Activated CD8-positive, alpha-beta memory T cell treated with anti-CD3 and anti-CD28 coated beads for 1 hour (primary cell): ENCODE measurements around the gene NDUFB1.
A peak's percentile ranks its signal among the peaks of the same experiment; 100 is the strongest.

ENCODE experiments used
- DNase-seq, 2 donors: peaks; one replicate each; pipeline ENCODE4 v3.0.0-alpha.2; 2020; ENCODE audit warnings: low read depth in 1 of 2; ENCODE audit errors: extremely low read depth in 1 of 2

Gene NDUFB1

DNA sequence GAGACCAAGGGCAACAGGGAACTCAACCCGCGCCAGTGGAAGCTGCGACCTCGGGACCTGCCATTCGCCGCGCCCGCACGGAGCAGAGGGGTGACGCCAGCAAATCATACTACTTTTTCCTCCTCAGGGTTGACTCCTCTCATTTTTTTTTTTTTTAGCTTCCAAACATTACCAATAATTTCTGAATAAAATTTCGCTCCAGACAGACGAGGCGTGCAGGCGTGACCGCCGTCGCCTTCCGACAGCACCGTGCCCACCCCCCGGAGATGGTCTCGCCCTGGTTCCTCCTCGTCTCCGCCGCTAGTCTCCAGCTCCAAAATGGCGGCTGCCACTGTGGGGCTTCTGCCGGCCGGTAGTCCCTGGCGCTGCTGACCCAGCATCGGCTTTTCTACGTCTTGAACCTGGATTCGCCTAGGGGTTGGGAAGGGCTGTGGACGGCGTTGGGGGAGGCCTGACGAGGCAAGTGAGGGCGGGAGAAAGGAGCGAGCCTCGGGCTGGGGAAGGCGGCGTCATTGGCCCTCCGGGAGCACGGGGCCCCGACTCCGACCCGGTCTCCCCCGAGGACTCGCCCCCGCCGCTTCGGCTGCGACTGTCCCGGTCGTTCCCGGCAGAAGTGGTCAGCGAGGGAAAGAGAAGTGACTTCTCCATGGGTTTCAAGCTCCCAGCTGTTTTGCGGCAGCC lies at the start of gene NDUFB1, which contains the start of gene CPSF2:
TSS of gene NDUFB1 (minus strand) at position 37 of the 681 bp plus-strand sequence. CDS start 4,069 bp downstream, outside the sequence.
TSS of gene CPSF2 (plus strand) at position 300 of the 681 bp plus-strand sequence. CDS start 9,016 bp downstream, outside the sequence.
- peak; percentile 62 to 79 for DNase-seq

DNA sequence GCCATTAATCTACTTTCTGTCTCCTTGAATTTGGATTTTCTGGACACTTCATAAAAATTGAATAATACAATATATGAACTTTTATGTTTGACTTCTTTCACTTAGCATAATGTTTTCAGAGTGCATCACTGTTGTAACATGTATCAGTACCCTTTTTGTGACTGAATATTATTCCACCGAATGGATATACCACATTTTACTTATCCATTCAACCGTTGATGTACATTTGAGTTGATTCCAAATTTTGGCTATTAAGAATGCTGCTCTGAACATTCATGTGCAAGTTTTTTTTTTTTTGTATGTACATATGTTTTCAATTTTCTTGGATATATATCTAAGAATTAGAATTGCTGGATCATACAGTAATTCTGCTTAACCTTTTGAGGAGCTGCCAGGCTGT lies 43.5 kb upstream of the NDUFB1 start:
- DNase-seq = no peak

- no peak for DNase-seq
Measured at GRCh38 chr14:92161521-92161920, 40.0 kb upstream of the NDUFB1 start.

DNA sequence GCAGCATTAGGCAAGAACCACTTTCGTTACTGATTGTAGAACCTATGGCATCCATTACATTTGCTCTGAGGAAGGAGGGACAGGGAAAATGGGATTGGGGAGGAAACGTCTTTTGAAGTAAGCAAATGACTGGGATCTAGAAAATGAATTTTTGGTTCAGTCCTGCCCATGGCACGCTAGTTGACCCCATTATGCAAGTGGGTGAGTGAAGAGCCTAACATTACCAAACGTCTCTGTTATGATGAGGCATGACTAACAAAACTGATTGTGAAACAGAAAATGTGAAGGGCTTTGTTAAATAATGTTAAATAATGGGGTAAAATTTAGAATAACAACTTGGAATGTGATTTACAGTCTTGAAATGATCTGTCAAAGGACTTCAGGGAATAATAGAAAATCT lies 39.1 kb upstream of the NDUFB1 start:
- no peak for DNase-seq

- no peak for DNase-seq
Measured at GRCh38 chr14:92154283-92154942, 32.9 kb upstream of the NDUFB1 start.

GRCh38 chr14:92153581-92153980 lies 32.1 kb upstream of the NDUFB1 start:
- no peak for DNase-seq

GRCh38 chr14:92144708-92145107 lies 23.2 kb upstream of the NDUFB1 start:
- DNase-seq = no peak

- DNase-seq = no peak
Measured at GRCh38 chr14:92143962-92144361, 22.5 kb upstream of the NDUFB1 start.

DNA sequence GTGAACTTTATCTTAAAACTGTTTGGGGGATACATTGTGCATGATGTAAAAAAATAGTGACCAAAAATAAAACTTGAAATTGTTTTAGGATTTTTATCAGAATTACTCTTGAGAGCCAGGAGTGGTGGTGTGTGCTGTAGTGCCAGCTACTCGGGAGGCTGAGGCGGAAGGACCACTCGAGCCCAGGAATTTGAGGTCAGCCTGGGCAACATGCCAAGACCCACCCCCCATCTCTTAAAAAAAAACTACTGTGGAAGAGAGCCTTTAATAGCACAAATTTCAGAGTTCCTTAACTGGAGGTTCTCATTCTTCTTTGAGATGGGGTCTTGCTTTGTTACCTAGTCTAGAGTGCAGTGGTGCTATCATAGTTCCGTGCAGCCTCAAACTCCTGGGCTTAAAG lies 21.8 kb upstream of the NDUFB1 start:
- DNase-seq = no peak

- no peak for DNase-seq
Measured at GRCh38 chr14:92135269-92135668, 13.8 kb upstream of the NDUFB1 start.

DNA sequence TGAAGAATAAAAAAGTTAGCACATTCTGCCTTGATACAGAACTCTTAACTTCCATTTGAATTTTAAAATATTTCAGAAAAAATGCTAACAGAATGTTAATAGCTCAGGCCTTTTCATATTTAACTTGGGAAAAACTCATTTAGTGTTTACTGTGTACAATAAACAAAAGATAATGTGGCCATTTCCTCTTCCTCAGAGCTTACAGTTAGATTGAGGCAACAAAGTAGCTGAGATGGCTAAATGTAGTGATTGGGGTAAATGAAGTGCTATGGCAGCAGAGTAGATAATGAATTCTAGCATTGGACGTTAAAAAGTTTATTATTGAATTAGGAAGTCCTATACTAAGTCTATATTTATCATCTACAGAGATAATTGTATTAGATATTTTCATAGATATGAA lies 12.9 kb upstream of the NDUFB1 start:
- no peak for DNase-seq

DNA sequence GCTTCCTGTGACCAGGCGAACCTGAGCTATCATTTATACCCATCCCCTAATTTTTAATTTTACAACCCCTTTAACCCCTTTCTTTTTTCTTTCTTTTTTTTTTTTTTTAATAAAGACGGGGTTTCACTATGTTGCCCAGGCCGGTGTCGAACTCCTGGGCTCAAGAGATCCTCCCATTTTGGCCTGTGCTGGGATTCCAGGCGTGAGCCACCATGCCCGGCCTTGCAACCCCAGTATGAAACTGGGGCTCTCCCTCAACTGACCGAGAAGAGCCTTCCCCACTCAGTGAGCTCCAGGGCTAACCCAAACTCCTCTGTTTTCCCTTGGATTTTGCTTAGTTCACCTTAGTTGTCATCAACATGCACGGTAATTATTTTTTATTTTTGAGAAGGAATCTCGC lies 1.3 kb upstream of the NDUFB1 start:
- DNase-seq = no peak

DNA sequence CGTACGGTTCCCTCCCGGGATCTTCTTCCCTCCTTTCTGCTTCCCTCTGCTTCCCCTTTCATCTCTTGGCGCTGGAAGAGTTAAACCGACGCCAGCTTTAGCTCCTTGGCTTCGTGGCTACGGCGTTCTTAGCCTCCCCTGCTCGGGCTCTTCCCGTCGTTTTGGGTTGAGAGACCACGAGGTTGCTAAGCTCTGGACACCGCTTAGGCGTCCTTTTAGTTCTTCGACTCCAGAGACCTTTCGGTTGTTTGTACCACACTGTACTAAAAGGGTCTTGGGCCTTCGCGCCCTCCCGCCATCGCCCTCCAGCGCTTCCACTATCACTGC lies 808 bp upstream of the NDUFB1 start:
- DNase-seq = no peak

DNA sequence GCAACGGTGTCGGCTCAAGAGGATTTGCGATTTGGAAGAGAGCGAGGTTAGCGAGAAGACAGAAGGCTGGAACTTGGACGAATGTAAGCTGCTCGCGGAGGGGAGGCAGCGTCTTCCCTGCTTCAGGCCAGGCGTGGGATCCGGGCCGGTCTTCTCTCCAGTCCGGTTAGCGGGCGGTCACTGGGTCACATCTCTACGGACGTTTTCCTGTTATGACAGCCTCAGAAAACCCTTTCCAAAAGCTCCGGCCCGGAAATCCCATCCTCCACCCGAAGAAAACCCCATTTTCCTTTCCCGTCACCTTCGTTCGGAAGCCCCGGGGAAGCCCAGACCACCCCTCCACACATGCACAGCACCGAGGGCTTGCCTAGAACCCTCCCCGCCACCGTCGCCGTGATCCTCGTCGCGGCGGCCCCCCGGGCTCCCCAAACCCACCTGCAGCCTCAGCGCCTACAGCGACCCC lies 268 bp downstream of the NDUFB1 start:
- DNase-seq = no peak

DNA sequence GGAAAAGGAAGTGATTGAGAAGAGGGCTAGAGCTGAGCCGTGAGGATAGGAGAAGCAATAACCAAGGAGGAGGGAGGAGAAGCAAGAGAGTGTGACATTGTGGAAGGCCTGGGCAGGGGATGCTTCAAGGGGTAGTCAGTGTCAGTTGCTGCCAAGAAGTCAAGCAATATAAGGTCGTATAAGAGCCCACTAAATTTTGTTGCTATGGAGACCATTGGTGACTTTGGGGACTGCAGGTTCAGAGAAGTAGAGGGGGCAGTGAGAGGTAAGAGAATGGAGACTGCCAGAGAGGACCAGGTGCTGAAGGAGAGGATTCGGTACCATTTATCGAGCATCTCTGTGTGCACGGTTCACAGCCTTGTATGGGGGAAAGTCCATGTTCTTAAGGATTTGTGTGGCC lies 12.0 kb downstream of the NDUFB1 start:
- no peak for DNase-seq

DNA sequence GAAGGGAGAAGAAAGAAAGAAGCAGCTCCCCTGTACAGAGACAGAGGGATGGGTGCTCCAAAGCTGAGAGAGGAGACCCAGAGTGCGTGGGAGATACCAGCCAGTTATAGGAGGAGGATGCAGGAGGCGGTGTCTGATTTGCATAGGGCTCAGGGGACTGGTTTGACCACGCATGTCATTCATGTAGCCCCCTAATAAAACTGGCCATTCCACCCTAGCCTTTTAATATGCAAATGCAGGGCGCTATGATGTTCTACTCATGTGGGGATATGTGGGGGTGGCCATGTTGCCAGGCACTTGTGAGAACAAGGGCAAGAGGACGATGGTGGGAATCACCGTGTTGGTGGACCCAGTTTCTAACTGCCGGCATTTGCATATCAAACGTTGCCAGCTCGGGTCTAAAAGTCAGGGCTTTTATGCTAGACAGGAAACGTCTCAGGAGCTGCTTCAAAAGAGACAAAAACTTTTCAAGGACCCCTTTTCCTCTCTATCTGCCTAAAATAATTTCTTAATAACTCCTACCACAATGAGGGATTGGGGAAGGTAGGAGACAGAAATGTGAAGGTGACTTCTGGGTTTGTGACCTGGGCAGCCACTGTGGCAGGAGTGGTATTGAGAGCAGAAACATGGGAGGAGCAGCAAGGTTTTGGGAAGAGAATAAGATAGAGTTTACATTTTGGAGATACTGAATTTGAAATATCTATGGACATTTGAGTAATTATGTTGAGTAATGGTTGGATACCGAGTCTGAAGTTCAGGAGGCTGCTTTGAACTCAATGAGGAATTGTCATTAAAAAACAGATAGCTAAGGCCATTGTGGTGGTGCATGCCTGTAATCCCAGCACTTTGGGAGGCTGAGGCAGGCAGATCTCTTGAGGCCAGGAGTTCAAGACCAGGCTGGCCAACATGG lies 12.9 kb downstream of the NDUFB1 start:
- DNase-seq = no peak

DNA sequence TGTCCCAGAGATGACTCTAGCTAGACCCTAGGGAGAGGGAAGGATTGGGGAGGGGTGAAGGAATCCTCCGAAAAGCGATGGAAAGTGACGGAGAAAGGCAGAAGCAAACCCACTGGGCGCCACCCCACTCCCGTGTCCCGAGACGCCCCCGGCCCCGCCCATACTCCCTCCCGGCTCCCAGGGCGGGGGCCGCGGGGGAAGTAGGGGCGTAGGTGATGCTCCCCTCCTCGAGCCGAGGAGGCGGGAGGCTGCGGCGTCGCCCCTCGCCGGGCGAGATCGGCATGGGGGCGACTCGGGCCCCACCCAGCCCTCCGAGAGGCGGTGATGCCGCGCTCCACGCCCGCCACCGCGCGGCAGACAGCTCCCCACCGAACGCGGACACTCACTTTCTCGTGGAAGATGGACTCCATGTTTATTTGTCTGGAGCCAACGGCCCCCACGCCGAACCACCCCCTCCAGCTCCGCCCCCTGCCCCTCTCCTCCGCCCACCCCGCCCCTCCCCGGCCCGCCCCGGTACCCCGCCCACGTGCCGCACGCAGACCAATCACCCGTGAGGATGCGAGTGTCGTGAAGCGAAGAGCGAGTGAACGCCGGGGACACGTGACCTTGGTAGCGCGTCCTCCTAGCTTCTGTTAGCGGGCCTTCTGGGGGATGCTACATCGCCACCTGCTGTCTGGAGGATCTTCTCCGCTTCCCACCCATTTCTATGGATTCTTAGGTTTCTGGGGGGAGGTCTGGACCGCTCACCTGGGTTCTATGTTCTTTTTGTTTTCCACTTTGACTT lies 15.2 kb downstream of the NDUFB1 start, which contains the start of gene ATXN3:
TSS of gene ATXN3 (minus strand) at position 440 of the 784 bp plus-strand sequence. CDS start at position 410, 30 bp downstream.
- DNase-seq = peak; percentile 92

GRCh38 chr14:92105893-92106142 lies 15.7 kb downstream of the NDUFB1 start:
- DNase-seq = no peak

DNA sequence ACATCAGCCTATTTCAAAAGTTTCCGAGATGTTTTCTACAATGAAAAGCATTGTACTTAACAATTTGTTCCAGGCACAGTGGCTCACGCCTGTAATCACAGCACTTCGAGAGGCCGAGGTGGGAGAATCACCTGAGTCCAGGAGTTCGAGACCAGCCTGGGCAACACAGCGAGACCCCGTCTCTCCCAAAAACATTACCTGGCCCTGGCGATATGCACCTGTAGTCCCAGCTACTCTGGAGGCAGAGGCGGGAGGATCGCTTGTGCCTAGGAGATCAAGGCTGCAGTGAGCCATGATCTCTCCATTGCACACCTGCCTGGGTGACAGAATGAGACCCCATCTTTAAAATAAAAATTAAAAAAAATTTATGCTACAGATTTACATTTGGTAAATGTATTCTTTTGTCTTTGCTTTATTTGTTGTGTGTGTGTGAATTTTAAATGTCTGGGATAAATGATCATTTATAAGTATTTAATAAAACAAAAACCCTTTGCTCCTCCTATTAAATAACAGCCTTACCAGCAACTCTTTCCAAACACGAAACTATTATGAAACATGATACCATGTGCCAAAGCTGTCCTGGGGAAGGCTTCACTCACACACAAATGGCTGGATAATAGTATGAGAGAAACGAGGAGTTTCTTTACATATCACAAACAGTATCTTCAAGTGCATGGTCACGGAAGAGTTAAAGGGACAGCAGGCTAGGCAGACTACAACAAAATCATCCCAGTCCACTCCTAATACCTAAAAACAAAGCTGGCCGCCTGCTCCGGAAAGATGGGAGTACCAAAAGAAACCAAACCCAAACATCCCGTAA lies 16.2 kb downstream of the NDUFB1 start:
- no peak for DNase-seq

- DNase-seq = no peak
Measured at GRCh38 chr14:92103363-92103989, 18.0 kb downstream of the NDUFB1 start.
